ENCODE results near the gene NOX5.

The NOX5 gene

GRCh38 chr15:69039516-69040225 is 25.2 kb downstream of the NOX5 start:
- no peak for DNase-seq (ENCODE audit: extremely low read depth, low read depth)
- TF ChIP-seq CTCF (IDR thresholded peaks at IDR 0.05; ENCODE audit: low read depth, low read length): no peak

GRCh38 chr15:69042531-69042930 is 28.0 kb downstream of the NOX5 start:
- no peak for DNase-seq (ENCODE audit: extremely low read depth, low read depth)
- no peak for TF ChIP-seq CTCF (IDR thresholded peaks at IDR 0.05; ENCODE audit: low read depth, low read length)

GRCh38 chr15:69045802-69046201 is 31.3 kb downstream of the NOX5 start:
- TF ChIP-seq CTCF (IDR thresholded peaks at IDR 0.05; ENCODE audit: low read depth, low read length): peak; percentile 24
- DNase-seq (ENCODE audit: extremely low read depth, low read depth): no peak

- no peak for DNase-seq (ENCODE audit: extremely low read depth, low read depth)
- TF ChIP-seq CTCF (IDR thresholded peaks at IDR 0.05; ENCODE audit: low read depth, low read length): no peak
Observed at GRCh38 chr15:69046781-69047180, 32.3 kb downstream of the NOX5 start.

GRCh38 chr15:69049976-69050375 is 35.5 kb downstream of the NOX5 start:
- TF ChIP-seq CTCF (IDR thresholded peaks at IDR 0.05; ENCODE audit: low read depth, low read length): no peak
- no peak for DNase-seq (ENCODE audit: extremely low read depth, low read depth)

GRCh38 chr15:69055251-69055650 is 40.8 kb downstream of the NOX5 start:
- no peak for DNase-seq (ENCODE audit: extremely low read depth, low read depth)
- TF ChIP-seq CTCF (IDR thresholded peaks at IDR 0.05; ENCODE audit: low read depth, low read length): no peak

- no peak for TF ChIP-seq CTCF (IDR thresholded peaks at IDR 0.05; ENCODE audit: low read depth, low read length)
- no peak for DNase-seq (ENCODE audit: extremely low read depth, low read depth)
Observed at GRCh38 chr15:69056365-69056764, 41.9 kb downstream of the NOX5 start.

All from AG09319 (cell line).